ENCODE measurements around the gene FAM81B. TPM values are rescaled to one million over a fixed set of nuclear protein-coding genes. Genes with fewer than 3 reads are reported as not detected.

FAM81B gene
- polyA plus RNA-seq, 1 donor, result 3.8 TPM

- no peak for DNase-seq
These were observed 80.3 kb downstream of the FAM81B start for GRCh38 chr5:95471487-95471886.

- no peak for DNase-seq
These were observed 80.8 kb downstream of the FAM81B start for GRCh38 chr5:95471942-95472341.

GRCh38 chr5:95484421-95484820 is 93.3 kb downstream of the FAM81B start:
- no peak for DNase-seq

- DNase-seq, result no peak
These were observed 95.0 kb downstream of the FAM81B start for GRCh38 chr5:95486191-95486590.

GRCh38 chr5:95487880-95488279 is 96.7 kb downstream of the FAM81B start:
- DNase-seq, result no peak

Other genes starting within 250 kb of the FAM81B start
- 7.7 TPM for gene MCTP1, start 106.3 kb upstream of the FAM81B start, polyA plus RNA-seq (ENCODE audit: insufficient read length)
- 114 TPM for gene SKIC3, start 163.6 kb downstream of the FAM81B start, polyA plus RNA-seq (ENCODE audit: insufficient read length)
- gene ARSK, start 163.7 kb downstream of the FAM81B start, polyA plus RNA-seq (ENCODE audit: insufficient read length), result 16.0 TPM
- 0.07 TPM for gene GPR150, start 228.7 kb downstream of the FAM81B start, polyA plus RNA-seq (ENCODE audit: insufficient read length)

Measured in left kidney (tissue), 2 donors.